ENCODE results near the gene MOGAT1. TPM values are rescaled to one million over a fixed set of nuclear protein-coding genes. Genes with fewer than 3 reads are reported as not detected.

Gene MOGAT1
- total and polyA plus RNA-seq, 2 of the 13 experiments (the other 11 are each of a cell fraction or from before 2014, with no cell fraction given): 0.98 to 4.3 TPM

DNA sequence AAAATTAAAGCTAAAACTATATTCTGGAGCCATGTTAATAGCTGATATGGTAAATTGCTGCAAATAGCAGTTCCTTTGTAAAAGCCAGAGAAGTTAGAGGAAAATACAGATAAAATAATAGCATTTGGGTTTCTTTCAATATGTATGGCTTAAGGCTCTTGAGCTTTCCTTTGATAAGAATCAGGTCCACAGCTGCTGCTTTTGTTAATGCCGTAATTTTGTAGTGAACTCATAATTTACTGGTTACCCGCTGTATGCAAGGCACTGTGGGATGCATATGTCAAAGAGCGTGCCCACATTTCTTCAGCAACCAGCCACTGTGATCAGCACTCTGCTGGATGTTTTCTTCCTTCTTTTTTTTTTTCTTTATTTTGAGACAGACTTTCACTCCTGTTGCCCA lies 79.1 kb downstream of the MOGAT1 start:
- no peaks in the 10 kb centered on the region for H3K79me2 ChIP-seq (ENCODE audit: insufficient read depth, low read length)
- H3K9ac ChIP-seq (ENCODE audit: insufficient read depth, low read depth, low read length): no peak overlapping the region
- no peaks in the 10 kb centered on the region for H4K20me1 ChIP-seq (ENCODE audit: insufficient read depth, low read length)
- H3K9me3 ChIP-seq (ENCODE audit: low read length): no peaks in the 10 kb centered on the region
- FAIRE-seq: no peak
- POLR2A ChIA-PET: no interaction called here
- DNase-seq (ENCODE audit: low spot score): no peak
- 98% methylated on average over 3 of the region's 3 CpGs for WGBS (ENCODE audit: low lambda C conversion rate)
- BruUV-seq (replicated peaks): no TSS peak
- H3K4me2 ChIP-seq (ENCODE audit: low read depth, low read length): no peak overlapping the region
- CTCF ChIA-PET (ENCODE audit: low intra/inter-chr PET ratio, low total read pairs): no interaction called here
- no peaks in the 10 kb centered on the region for H3K36me3 ChIP-seq (replicated peaks in 1 of 2; ENCODE audit: control insufficient read depth in 1 of 2, insufficient read depth in 2 of 2, low read length in 2 of 2)
- in situ Hi-C loops (cut with HindIII; ENCODE audit: extremely low pct_ligation_motif_present, low pct_unique_long_range_greater_than_20kb): no loop called here
- no peak for ATAC-seq
- H3K27ac ChIP-seq (ENCODE audit: extremely low read length, insufficient read depth, low read length): no peak overlapping the region
- H3K4me3 ChIP-seq (replicated peaks in 1 of 3; ENCODE audit: insufficient read depth in 1 of 3, low read depth in 2 of 3, low read length in 3 of 3): no peak overlapping the region
- H3K27me3 ChIP-seq (ENCODE audit: control insufficient read depth in 1 of 2, insufficient read depth in 2 of 2, low read length in 2 of 2): no peaks in the 10 kb centered on the region
- TF ChIP-seq ZNF589 (CRISPR knock-in tag; conservative IDR thresholded peaks at IDR 0.05) (no peak), KLF16 (CRISPR knock-in tag; IDR thresholded peaks at IDR 0.05) (no peak), CBX5 (CRISPR knock-in tag; IDR thresholded peaks at IDR 0.05; ENCODE audit: borderline replicate concordance) (no peak), FLYWCH1 (CRISPR knock-in tag; IDR thresholded peaks at IDR 0.05) (no peak), AGO1 (IDR thresholded peaks at IDR 0.05; ENCODE audit: low read depth, low read length, poor library complexity, severe bottlenecking) (no peak), PCBP2 (optimal IDR thresholded peaks at IDR 0.05; ENCODE audit: low read depth, low read length, poor library complexity, severe bottlenecking) (no peak), KDM1A (CRISPR knock-in tag; IDR thresholded peaks at IDR 0.05) (no peak), FOXA1 (IDR thresholded peaks at IDR 0.05) (no peak), FOXA1 (CRISPR knock-in tag; IDR thresholded peaks at IDR 0.05) (no peak), NR2F2 (IDR thresholded peaks at IDR 0.05; ENCODE audit: borderline replicate concordance, low read depth) (no peak), MIXL1 (CRISPR knock-in tag; IDR thresholded peaks at IDR 0.05) (no peak), BORCS8-MEF2B (CRISPR knock-in tag; IDR thresholded peaks at IDR 0.05) (no peak), REPIN1 (CRISPR knock-in tag; IDR thresholded peaks at IDR 0.05; ENCODE audit: borderline replicate concordance, low read depth) (no peak), NR0B2 (CRISPR knock-in tag; IDR thresholded peaks at IDR 0.05) (no peak)
- TF ChIP-seq, protein P1, sequence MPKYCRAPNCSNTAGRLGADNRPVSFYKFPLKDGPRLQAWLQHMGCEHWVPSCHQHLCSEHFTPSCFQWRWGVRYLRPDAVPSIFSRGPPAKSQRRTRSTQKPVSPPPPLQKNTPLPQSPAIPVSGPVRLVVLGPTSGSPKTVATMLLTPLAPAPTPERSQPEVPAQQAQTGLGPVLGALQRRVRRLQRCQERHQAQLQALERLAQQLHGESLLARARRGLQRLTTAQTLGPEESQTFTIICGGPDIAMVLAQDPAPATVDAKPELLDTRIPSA (CRISPR knock-in tag; IDR thresholded peaks at IDR 0.05; ENCODE audit: borderline replicate concordance): no peak
- TF ChIP-seq, protein P2, sequence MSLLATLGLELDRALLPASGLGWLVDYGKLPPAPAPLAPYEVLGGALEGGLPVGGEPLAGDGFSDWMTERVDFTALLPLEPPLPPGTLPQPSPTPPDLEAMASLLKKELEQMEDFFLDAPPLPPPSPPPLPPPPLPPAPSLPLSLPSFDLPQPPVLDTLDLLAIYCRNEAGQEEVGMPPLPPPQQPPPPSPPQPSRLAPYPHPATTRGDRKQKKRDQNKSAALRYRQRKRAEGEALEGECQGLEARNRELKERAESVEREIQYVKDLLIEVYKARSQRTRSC (CRISPR knock-in tag; IDR thresholded peaks at IDR 0.05; ENCODE audit: low read depth): no peak
- TF ChIP-seq, protein P3, sequence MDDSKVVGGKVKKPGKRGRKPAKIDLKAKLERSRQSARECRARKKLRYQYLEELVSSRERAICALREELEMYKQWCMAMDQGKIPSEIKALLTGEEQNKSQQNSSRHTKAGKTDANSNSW (CRISPR knock-in tag; IDR thresholded peaks at IDR 0.05; ENCODE audit: borderline replicate concordance): no peak
- intact Hi-C loops (cut with micrococcal nuclease; ENCODE audit: unreplicated experiment): loop anchor here (5.0 kb wide), 2 partner anchors 37 to 43 kb away; no protein-coding TSS in a partner anchor
- H2AFZ ChIP-seq (ENCODE audit: low read length): no peak overlapping the region
- H3K4me1 ChIP-seq (ENCODE audit: insufficient read depth, low read length): peaks cover 64% of the 10 kb centered on the region

Measured in HepG2 (cell line).